Spleen (tissue), 11 donors: ENCODE data around the gene TRMT1. TPM values are rescaled to one million over a fixed set of nuclear protein-coding genes. Genes with fewer than 3 reads are reported as not detected.
"Not testable (repeated sequence)": the region's sequence is repeated elsewhere in the genome, so short reads cannot be mapped to it uniquely, and the experiment has no call there.

Experiments used
- DNase-seq: peaks from one replicate; pipeline ENCODE4 v3.0.0-alpha.2; 2020
- H3K27ac ChIP-seq, 8 donors: fragments of 200-600 bp; sonication (generic) in 7 of 8; 1 replicate in 4 of 8; 2 replicates in 4 of 8; pipeline versions ENCODE4 v1.5.0 to v1.8.0; 2016 to 2021; ENCODE audit warnings: inconsistent platforms in 4 of 8, mild to moderate bottlenecking in 4 of 8, moderate library complexity in 1 of 8
- H3K27me3 ChIP-seq, 7 donors: fragments of 200-600 bp; sonication (generic) in 6 of 7; replicated peaks in 1 of 7; 1 replicate in 4 of 7; 2 replicates in 3 of 7; pipeline versions ENCODE4 v1.5.0 to v1.8.0; 2016 to 2021; ENCODE audit warnings: inconsistent platforms in 3 of 7, mild to moderate bottlenecking in 1 of 7
- H3K36me3 ChIP-seq, 6 donors: fragments of 200-600 bp; sonication (generic) in 5 of 6; 1 replicate in 4 of 6; 2 replicates in 2 of 6; pipeline versions ENCODE4 v1.5.0 to v1.8.0; 2016 to 2021; ENCODE audit warnings: inconsistent platforms in 2 of 6
- H3K4me1 ChIP-seq, 6 donors: fragments of 200-600 bp; sonication (generic) in 5 of 6; 1 replicate in 3 of 6; 2 replicates in 3 of 6; pipeline versions ENCODE4 v1.5.0 to v1.8.0; 2016 to 2021; ENCODE audit warnings: inconsistent platforms in 3 of 6
- H3K4me3 ChIP-seq, 8 donors: fragments of 200-600 bp; sonication (generic) in 7 of 8; 1 replicate in 4 of 8; 2 replicates in 4 of 8; pipeline versions ENCODE4 v1.5.0 to v1.8.0; 2016 to 2021; ENCODE audit warnings: inconsistent platforms in 4 of 8, mild to moderate bottlenecking in 4 of 8, moderate library complexity in 2 of 8
- H3K9me3 ChIP-seq, 8 donors: fragments of 200-600 bp; sonication (generic) in 7 of 8; 1 replicate in 4 of 8; 2 replicates in 4 of 8; pipeline versions ENCODE4 v1.5.0 to v1.8.0; 2016 to 2021; ENCODE audit warnings: inconsistent platforms in 4 of 8
- POLR2A ChIP-seq, 3 donors: fragments of 450-650 bp; IDR thresholded peaks; one replicate each; pipeline ENCODE4 v1.5.1; 2017; ENCODE audit warnings: antibody characterized with exemption in 3 of 3, mild to moderate bottlenecking in 1 of 3
- POLR2AphosphoS5 ChIP-seq, 3 donors: sonication (generic); formaldehyde crosslinking; IDR thresholded peaks; one replicate each; pipeline ENCODE4 v1.5.1; 2017; ENCODE audit warnings: antibody characterized with exemption in 3 of 3
- WGBS, 5 donors: extraction: QIAGEN DNeasy Blood & Tissue Kit in 3 of 5; methylation state at CpG; one replicate each; pipeline versions ENCODE4 v1.1.5 to v1.1.7; 2013 to 2018; 5-methylcytosine and 5-hydroxymethylcytosine counted together
- intact Hi-C: fragments of 100-400 bp; cut with DNase I; formaldehyde crosslinking; loops from one replicate; pipeline ENCODE4 v1.15.0; 2023; ENCODE audit warnings: low total_unique reads
- polyA plus RNA-seq, 3 donors: library from polyadenylated mRNA; stranded (reverse); fragments of 200-250 nt; gene quantifications; one replicate each; pipeline ENCODE4 v1.2.1, GENCODE V29; 2013
- total RNA-seq, 7 donors: library from RNA; depleted of rRNA in 3 of 7; stranded (reverse); fragments of >200 nt in 3 of 7; fragmentation: NEBNext Ultra II Directional in 4 of 7; extraction: Animal tissue kit (Norgen Biotek cat#: 25700) in 4 of 7; gene quantifications; one replicate each; pipeline versions ENCODE4 v1.1.0 to v1.2.1, GENCODE V29; 2016 to 2021
- TF ChIP-seq, protein P1 (sequence below), 11 experiments: fragments of 200-600 bp in 7 of 11; fragments of 450-650 bp in 4 of 11; sonication (generic) in 4 of 11; IDR thresholded peaks in 8 of 11; conservative IDR thresholded peaks in 3 of 11; 1 replicate in 7 of 11; 2 replicates in 4 of 11; pipeline versions ENCODE4 v1.4.0 to v1.8.0; 2016 to 2021; ENCODE audit warnings: antibody characterized with exemption in 11 of 11, inconsistent platforms in 4 of 11, mild to moderate bottlenecking in 1 of 11
- donor health status: healthy with polysubstance abuse.
- donor health status: DM: no; HTN: no; CAD: no; lungs with moderate emphysema.
- donor health status: DM: no; HTN: no; CAD: no.
- donor health status: Bipolar disorder and iron deficiency.
- donor health status: healthy.
- donor health status: DM: no; HTN: no; CAD: no.
- donor health status: DM: yes; HTN: yes; CAD: no.

TRMT1 gene
- total and polyA plus RNA-seq, 10 donors, result 27.7 to 109 (median 47.3) TPM

DNA sequence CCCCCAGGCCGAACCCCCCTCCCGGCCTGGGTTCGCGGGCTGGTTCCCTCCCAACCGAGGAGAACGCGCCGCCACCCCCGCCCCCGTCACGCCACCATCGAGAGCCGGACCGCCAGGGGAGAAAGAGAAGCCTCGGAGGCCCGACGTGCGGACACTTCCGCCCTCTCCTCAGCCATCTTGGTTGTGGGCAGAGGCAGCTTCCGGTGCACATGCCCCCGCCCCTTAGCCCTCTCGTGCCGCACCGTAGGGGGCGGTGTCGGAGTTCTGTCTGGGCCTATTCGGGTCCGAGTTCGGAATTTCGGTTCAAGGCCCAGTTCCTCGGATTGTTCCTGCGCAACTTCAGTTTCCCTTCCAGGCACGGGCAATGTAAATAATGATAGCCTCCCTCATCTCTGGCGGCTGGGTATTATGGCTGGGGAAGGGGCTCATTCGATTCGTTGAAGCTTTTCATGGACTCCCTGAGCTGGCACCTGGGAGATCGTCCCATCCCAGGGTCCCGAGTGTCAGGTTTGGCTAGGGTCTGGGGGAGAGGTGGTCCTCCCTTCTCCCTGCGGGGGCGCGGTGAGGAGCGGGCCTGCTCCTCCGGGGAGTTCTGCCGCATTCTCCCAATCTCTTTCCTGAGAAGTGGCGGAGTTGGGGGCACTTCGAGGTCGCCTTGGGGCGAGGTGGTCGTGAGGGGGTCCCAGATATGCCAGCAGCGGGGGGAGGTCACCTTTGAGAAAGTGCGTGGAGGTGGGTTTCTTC lies 33.8 kb upstream of the TRMT1 start, which contains the start of the genes IER2 and STX10:
TSS of gene IER2 (plus strand) at position 225 of the 744 bp plus-strand sequence. CDS start 2,776 bp downstream, outside the sequence.
TSS of gene STX10 (minus strand) at position 189 of the 744 bp plus-strand sequence. CDS start 202 bp downstream, outside the sequence.
- H3K27ac ChIP-seq, result peak within 1 kb of the TSS; percentile 94 to 100 (median 98)
- WGBS, 5 donors, result 0 to 1% (median 1%) methylated on average over 22 to 51 of the region's 51 CpGs
- intact Hi-C loops, result loop anchor here (5.0 kb wide), 1 partner anchor 48 kb away; the partner anchor contains the start of gene LYL1
- H3K27me3 ChIP-seq, result no peaks in the 10 kb centered on the region
- H3K9me3 ChIP-seq, result no peaks in the 10 kb centered on the region
- peak; percentile 99 for DNase-seq
- TF ChIP-seq POLR2A (IDR thresholded peaks at IDR 0.05), result peak in 1 of 3 donors; percentile 33
- TF ChIP-seq, protein P1, sequence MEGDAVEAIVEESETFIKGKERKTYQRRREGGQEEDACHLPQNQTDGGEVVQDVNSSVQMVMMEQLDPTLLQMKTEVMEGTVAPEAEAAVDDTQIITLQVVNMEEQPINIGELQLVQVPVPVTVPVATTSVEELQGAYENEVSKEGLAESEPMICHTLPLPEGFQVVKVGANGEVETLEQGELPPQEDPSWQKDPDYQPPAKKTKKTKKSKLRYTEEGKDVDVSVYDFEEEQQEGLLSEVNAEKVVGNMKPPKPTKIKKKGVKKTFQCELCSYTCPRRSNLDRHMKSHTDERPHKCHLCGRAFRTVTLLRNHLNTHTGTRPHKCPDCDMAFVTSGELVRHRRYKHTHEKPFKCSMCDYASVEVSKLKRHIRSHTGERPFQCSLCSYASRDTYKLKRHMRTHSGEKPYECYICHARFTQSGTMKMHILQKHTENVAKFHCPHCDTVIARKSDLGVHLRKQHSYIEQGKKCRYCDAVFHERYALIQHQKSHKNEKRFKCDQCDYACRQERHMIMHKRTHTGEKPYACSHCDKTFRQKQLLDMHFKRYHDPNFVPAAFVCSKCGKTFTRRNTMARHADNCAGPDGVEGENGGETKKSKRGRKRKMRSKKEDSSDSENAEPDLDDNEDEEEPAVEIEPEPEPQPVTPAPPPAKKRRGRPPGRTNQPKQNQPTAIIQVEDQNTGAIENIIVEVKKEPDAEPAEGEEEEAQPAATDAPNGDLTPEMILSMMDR (IDR thresholded peaks at IDR 0.05 in 8 of 11, conservative IDR thresholded peaks at IDR 0.05 in 3 of 11), result peak; percentile 68 to 88 (median 79)
- peak; percentile 96 to 97 (median 97) for TF ChIP-seq POLR2AphosphoS5 (IDR thresholded peaks at IDR 0.05)
- H3K36me3 ChIP-seq, result peaks cover 0 to 14% (median 1%) of the 10 kb centered on the region in 6 donors
- peaks cover 15 to 63% (median 35%) of the 10 kb centered on the region in 6 donors for H3K4me1 ChIP-seq
- peak within 1 kb of the TSS; percentile 86 to 99 (median 97) for H3K4me3 ChIP-seq

DNA sequence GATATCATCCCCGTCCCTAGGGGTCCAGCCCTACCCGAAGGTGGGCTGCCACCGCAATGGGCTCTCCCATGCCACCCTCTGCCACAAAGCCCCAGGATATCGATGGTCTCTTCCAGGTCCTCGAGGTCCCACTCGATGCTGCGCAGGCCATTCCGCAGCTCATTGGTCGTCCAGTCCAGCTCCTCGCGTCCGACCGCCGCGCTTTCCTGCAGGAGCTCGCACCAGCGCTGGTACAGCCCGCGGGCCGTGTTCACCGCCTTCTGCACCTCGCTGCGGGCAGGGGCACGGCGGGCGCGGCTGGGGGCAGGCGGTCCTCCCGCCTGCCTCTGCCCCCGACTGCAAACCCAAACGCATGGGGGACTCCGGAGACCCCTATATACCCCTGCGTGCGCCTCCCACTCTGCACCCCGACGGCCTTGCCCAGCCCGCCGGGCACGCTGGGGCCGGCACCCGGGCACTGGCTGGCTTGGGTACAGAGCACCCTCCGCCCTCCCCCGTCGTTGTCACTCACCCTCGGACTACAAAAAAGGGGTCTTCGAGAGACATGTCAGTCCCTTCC lies 33.2 kb upstream of the TRMT1 start:
- peak overlapping the region; percentile 94 to 100 (median 98) for H3K27ac ChIP-seq
- no peaks in the 10 kb centered on the region for H3K27me3 ChIP-seq
- no peaks in the 10 kb centered on the region for H3K9me3 ChIP-seq
- peaks cover 0 to 20% (median 8%) of the 10 kb centered on the region in 6 donors for H3K36me3 ChIP-seq
- H3K4me3 ChIP-seq, result peak overlapping the region; percentile 86 to 99 (median 97)
- peaks cover 10 to 60% (median 29%) of the 10 kb centered on the region in 6 donors for H3K4me1 ChIP-seq
- intact Hi-C loops, result loop anchor here (5.0 kb wide), 2 partner anchors 47 to 113 kb away; partner anchors contain the start of gene LYL1
- WGBS, 5 donors, result 0 to 3% (median 1%) methylated on average over 17 to 46 of the region's 46 CpGs
- TF ChIP-seq, protein P1 (IDR thresholded peaks at IDR 0.05 in 8 of 11, conservative IDR thresholded peaks at IDR 0.05 in 3 of 11), result no peak
- TF ChIP-seq POLR2AphosphoS5 (IDR thresholded peaks at IDR 0.05) (no peak), POLR2A (IDR thresholded peaks at IDR 0.05) (no peak)
- DNase-seq, result peak; percentile 94

DNA sequence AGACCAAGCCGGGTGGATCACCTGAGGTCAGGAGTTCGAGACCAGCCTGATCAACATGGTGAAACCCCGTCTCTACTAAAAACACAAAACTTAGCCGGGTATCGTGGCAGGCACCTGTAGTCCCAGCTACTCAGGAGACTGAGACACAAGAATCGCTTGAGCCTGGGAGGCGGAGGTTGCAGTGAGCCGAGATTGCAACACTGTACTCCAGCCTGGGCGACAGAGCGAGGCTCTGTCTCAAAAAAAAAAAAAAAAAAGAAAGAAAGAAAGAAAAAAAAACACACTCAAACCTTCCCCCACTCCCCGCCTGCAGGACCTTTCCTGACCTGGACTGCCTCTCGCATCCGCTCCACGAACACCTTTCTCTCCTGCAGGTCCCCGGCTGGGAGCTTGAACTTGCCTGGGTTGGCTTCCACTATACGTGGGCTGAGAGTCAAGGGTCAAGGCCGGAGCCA lies 32.7 kb upstream of the TRMT1 start:
- not testable (repeated sequence) for DNase-seq, H3K9me3 ChIP-seq, H3K27me3 ChIP-seq
- peaks cover 0 to 26% (median 13%) of the 10 kb centered on the region in 6 donors for H3K36me3 ChIP-seq
- H3K4me3 ChIP-seq, result peak overlapping the region; percentile 86 to 99 (median 97)
- H3K27ac ChIP-seq, result peak overlapping the region; percentile 94 to 100 (median 98)
- intact Hi-C loops, result loop anchor here (5.0 kb wide), 1 partner anchor 113 kb away; no protein-coding TSS in a partner anchor
- 33 to 62% (median 40%) methylated on average over 17 of the region's 17 CpGs for WGBS, 5 donors
- peaks cover 10 to 59% (median 29%) of the 10 kb centered on the region in 6 donors for H3K4me1 ChIP-seq

DNA sequence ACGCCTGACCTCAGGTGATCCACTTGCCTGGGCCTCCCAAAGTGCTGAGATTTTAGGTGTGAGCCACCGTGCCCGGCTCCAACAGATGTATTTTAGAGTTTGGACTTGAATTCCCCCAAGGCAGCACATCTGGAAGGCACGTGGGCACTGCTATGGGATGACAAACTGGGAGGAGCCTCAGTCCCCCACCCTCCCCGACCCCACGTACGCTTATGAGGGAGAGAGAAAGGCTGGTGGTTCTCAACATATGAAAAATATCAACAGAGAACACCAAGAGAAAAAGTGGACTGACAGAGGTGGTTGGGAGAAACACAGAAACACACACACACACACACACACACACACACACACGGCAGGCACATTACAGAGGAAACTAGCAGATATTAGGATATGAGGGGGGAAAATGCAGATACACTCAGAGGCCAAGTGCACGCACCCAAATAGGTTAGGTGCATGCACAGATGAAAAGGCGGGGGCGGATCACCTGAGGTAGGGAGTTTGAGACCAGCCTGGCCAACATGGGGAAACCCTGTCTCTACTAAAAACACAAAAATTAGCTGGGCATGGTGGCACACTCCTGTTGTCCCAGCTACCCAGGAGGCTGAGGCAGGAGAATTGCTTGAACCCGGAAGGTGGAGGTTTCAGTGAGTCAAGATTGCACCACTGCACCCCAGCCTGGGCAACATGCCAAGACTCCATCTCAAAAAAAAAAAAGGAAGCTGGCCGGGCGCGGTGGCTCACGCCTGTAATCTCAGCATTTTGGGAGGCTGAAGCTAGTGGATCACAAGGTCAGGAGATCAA lies 30.4 kb upstream of the TRMT1 start:
- Histone ChIP-seq H3K4me3 (peak overlapping the region in 1 of 8 donors; percentile 28), H3K27ac (peak overlapping the region in 7 of 8 donors; percentile 67 to 100 (median 98)), H3K27me3 (no peaks in the 10 kb centered on the region), H3K4me1 (peaks cover 10 to 61% (median 33%) of the 10 kb centered on the region in 6 donors), H3K9me3 (no peaks in the 10 kb centered on the region), H3K36me3 (peaks cover 0 to 42% (median 24%) of the 10 kb centered on the region in 6 donors)
- peak; percentile 86 for DNase-seq
- TF ChIP-seq POLR2A (IDR thresholded peaks at IDR 0.05) (no peak), POLR2AphosphoS5 (IDR thresholded peaks at IDR 0.05) (peak in 2 of 3 donors; percentile 31 to 82)
- WGBS, 5 donors, result 61 to 79% (median 67%) methylated on average over 16 of the region's 16 CpGs
- intact Hi-C loops, result loop anchor here (5.0 kb wide), 1 partner anchor 115 kb away; no protein-coding TSS in a partner anchor
